SJSA1 (cell line): ENCODE results near the gene PPP1R14D. TPM values are rescaled to one million over a fixed set of nuclear protein-coding genes. Genes with fewer than 3 reads are reported as not detected.
A peak's percentile ranks its signal among the peaks of the same experiment; 100 is the strongest.

Experiments used
- DNase-seq, 2 experiments: peaks; one replicate each; pipeline ENCODE4 v3.0.0-alpha.2; 2015 to 2020; ENCODE audit warnings: low spot score in 2 of 2, low read depth in 1 of 2
- H3K27ac ChIP-seq: fragments of 250-450 bp; sonication (Bioruptor Pico); 2 replicates; pipeline ENCODE4 v1.5.1; 2020; ENCODE audit warnings: mild to moderate bottlenecking, moderate library complexity
- H3K27me3 ChIP-seq: fragments of 250-450 bp; sonication (Bioruptor Pico); replicated peaks from 2 replicates; pipeline ENCODE4 v1.5.1; 2020; ENCODE audit warnings: mild to moderate bottlenecking, moderate library complexity
- H3K36me3 ChIP-seq: fragments of 250-450 bp; sonication (Bioruptor Pico); 2 replicates; pipeline ENCODE4 v1.5.1; 2020; ENCODE audit warnings: mild to moderate bottlenecking
- H3K4me1 ChIP-seq: fragments of 250-450 bp; sonication (Bioruptor Pico); replicated peaks from 2 replicates; pipeline ENCODE4 v1.6.1; 2021; ENCODE audit warnings: mild to moderate bottlenecking
- H3K4me3 ChIP-seq: fragments of 250-450 bp; sonication (Bioruptor Pico); 2 replicates; pipeline ENCODE4 v1.5.1; 2020; ENCODE audit warnings: mild to moderate bottlenecking
- H3K9me3 ChIP-seq: fragments of 250-450 bp; sonication (Bioruptor Pico); replicated peaks from 2 replicates; pipeline ENCODE4 v1.5.1; 2020; ENCODE audit warnings: mild to moderate bottlenecking
- total RNA-seq: library from RNA; depleted of rRNA; stranded (reverse); fragments of >200 nt; shearing (Covaris generic); gene quantifications from 2 replicates; pipeline ENCODE4 v1.2.3, GENCODE V29; 2014

The PPP1R14D gene
- total RNA-seq, 1 experiment from 2014 or later: not detected

GRCh38 chr15:40775740-40776536, 52.6 kb downstream of the PPP1R14D start:
- H3K4me3 ChIP-seq: no peak overlapping the region
- no peak for DNase-seq
- peaks cover 67% of the 10 kb centered on the region for H3K36me3 ChIP-seq
- no peaks in the 10 kb centered on the region for H3K27me3 ChIP-seq
- H3K27ac ChIP-seq: no peak overlapping the region
- H3K4me1 ChIP-seq: no peaks in the 10 kb centered on the region
- no peaks in the 10 kb centered on the region for H3K9me3 ChIP-seq

- no peak for DNase-seq
- Histone ChIP-seq H3K9me3 (no peaks in the 10 kb centered on the region), H3K4me1 (no peaks in the 10 kb centered on the region; the same call in 1 of the 2 replicates), H3K4me3 (no peak overlapping the region), H3K36me3 (peaks cover 74% of the 10 kb centered on the region), H3K27ac (no peak overlapping the region), H3K27me3 (no peaks in the 10 kb centered on the region)
These were observed 53.5 kb downstream of the PPP1R14D start for GRCh38 chr15:40775007-40775406.

DNA sequence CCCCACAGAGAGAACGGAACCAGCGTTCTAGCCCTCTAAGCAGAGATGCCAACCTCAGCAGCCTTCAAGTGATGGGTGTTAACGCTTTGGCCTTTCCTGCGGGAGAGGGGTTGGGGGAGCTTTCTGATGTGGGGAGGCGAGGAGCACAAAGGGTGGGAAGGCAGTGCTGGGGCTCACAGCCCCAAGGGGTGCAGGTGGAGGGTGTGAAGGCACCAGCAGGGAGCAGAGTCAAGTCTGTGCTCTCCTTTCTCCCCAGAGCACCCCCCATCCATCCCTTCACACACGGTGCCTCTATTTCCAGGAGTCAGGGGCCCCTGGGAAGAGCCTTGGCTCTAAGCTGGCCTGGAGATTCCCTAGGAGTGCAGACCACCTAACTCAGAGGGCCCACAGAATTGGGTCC, 54.6 kb downstream of the PPP1R14D start:
- no peaks in the 10 kb centered on the region for H3K27me3 ChIP-seq
- H3K36me3 ChIP-seq: peaks cover 79% of the 10 kb centered on the region
- H3K4me3 ChIP-seq: no peak overlapping the region
- no peaks in the 10 kb centered on the region for H3K9me3 ChIP-seq
- DNase-seq: no peak
- H3K27ac ChIP-seq: no peak overlapping the region
- peaks cover 11% of the 10 kb centered on the region for H3K4me1 ChIP-seq

- Histone ChIP-seq H3K27ac (no peak overlapping the region), H3K9me3 (no peaks in the 10 kb centered on the region), H3K4me1 (peaks cover 15% of the 10 kb centered on the region), H3K27me3 (no peaks in the 10 kb centered on the region), H3K36me3 (peaks cover 78% of the 10 kb centered on the region), H3K4me3 (no peak overlapping the region)
- DNase-seq: no peak
These were observed 55.0 kb downstream of the PPP1R14D start for GRCh38 chr15:40773496-40773895.

DNA sequence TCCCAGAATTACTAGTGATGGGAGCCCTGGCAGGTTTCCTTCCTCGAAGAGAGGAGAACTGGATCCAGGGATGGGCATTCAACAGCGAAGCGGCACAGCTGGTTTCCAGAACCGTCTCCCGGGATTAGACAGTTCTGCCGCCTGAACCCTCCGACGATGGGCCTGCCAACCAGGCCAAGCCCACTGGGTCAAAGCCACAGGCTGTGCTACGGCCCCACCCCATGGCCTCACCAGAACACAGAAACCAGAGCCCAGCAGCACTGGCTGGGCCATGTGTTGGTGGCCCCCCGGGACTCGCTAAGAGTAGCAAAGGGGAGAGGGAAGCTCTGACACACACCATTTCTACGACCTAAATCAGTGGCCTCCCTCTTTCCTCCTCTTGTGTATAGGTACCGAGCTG, 56.5 kb downstream of the PPP1R14D start:
- Histone ChIP-seq H3K9me3 (no peaks in the 10 kb centered on the region), H3K4me3 (no peak overlapping the region), H3K4me1 (peaks cover 28% of the 10 kb centered on the region), H3K27me3 (no peaks in the 10 kb centered on the region), H3K27ac (no peak overlapping the region), H3K36me3 (peaks cover 80% of the 10 kb centered on the region)
- no peak for DNase-seq

DNA sequence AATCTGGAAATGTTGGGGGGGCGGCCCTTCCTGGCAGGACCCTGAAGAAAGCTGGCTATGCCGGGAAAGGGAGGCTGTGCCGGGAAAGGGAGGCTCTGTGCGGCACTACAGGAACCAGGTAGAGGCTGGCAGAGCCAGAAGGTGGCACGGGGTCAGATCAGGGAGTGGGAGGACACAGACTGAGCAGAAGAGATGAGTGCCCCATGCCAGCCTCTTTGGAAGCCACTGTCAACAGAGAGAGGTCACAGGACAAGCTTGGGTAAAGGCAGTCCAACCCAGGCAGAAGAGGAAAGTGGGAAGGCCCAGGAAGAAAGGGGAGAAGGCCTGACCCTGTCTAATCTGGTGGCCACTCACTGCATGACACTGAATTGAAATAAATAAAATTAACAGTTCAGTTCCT, 57.3 kb downstream of the PPP1R14D start:
- H3K36me3 ChIP-seq: peaks cover 75% of the 10 kb centered on the region
- H3K9me3 ChIP-seq: no peaks in the 10 kb centered on the region
- H3K27me3 ChIP-seq: no peaks in the 10 kb centered on the region
- DNase-seq: no peak
- peaks cover 35% of the 10 kb centered on the region for H3K4me1 ChIP-seq
- no peak overlapping the region for H3K27ac ChIP-seq
- H3K4me3 ChIP-seq: no peak overlapping the region

GRCh38 chr15:40770147-40770721, 58.3 kb downstream of the PPP1R14D start:
- Histone ChIP-seq H3K4me3 (no peak overlapping the region), H3K27ac (no peak overlapping the region), H3K4me1 (peaks cover 45% of the 10 kb centered on the region), H3K9me3 (no peaks in the 10 kb centered on the region), H3K36me3 (peaks cover 65% of the 10 kb centered on the region), H3K27me3 (no peaks in the 10 kb centered on the region)
- no peak for DNase-seq

DNA sequence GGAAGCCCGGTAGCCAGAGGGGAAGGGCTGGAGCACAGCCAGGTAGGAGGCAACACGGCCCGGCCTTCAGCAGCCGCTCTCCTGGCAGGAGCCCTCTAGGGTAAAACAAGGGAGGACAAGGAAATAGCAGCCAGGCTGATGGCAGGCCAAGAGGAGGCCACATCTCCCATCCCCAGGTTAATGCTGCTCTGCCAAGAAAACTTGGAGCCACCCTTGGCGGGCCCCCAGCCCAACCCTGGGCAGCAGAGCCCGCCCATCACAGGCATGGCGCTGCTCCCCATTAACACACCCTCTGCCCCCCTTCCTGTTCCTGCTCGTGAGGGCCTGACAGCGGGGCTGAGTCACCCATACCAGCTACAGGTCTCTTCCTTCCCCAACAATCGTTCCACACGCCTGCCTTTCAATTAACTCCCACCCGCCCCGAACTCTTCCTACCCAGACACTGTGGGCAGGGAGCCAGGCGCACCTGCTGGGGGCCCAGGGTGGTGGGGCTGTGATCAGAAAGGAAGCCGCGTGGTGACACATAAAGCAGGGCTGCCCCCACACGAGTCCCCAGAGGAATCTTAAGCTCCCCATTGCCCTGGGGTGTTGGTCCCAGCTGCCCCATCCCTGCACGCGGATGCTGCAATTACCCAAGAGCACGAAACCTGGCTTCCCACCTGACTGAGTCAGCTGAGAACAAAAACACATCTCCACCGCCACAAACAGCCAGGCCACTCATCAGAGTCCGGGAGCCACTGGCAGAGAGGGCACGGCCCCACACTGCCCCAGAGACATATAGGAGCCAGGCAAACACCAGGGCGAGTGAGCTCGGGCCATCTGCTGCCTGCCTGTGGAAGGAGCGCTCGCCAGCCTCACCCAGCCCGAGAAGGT, 59.0 kb downstream of the PPP1R14D start, which contains the start of gene C15orf62:
Gene C15orf62, plus strand, starts transcription at position 707 of the 873 bp plus-strand sequence. CDS start 516 bp downstream, outside the sequence.
- Histone ChIP-seq H3K9me3 (no peaks in the 10 kb centered on the region), H3K4me3 (no peak within 1 kb of the TSS), H3K36me3 (peaks cover 58% of the 10 kb centered on the region), H3K27ac (no peak within 1 kb of the TSS), H3K27me3 (no peaks in the 10 kb centered on the region), H3K4me1 (peaks cover 53% of the 10 kb centered on the region)
- no peak for DNase-seq

GRCh38 chr15:40768521-40769273, 59.8 kb downstream of the PPP1R14D start:
- Histone ChIP-seq H3K4me3 (no peak overlapping the region), H3K27me3 (no peaks in the 10 kb centered on the region), H3K36me3 (peaks cover 50% of the 10 kb centered on the region), H3K4me1 (peaks cover 61% of the 10 kb centered on the region), H3K9me3 (no peaks in the 10 kb centered on the region), H3K27ac (no peak overlapping the region)
- DNase-seq: peak; percentile 41 to 67

GRCh38 chr15:40767838-40768500, 60.5 kb downstream of the PPP1R14D start:
- no peaks in the 10 kb centered on the region for H3K9me3 ChIP-seq
- peaks cover 49% of the 10 kb centered on the region for H3K36me3 ChIP-seq
- H3K4me1 ChIP-seq: peaks cover 68% of the 10 kb centered on the region

DNA sequence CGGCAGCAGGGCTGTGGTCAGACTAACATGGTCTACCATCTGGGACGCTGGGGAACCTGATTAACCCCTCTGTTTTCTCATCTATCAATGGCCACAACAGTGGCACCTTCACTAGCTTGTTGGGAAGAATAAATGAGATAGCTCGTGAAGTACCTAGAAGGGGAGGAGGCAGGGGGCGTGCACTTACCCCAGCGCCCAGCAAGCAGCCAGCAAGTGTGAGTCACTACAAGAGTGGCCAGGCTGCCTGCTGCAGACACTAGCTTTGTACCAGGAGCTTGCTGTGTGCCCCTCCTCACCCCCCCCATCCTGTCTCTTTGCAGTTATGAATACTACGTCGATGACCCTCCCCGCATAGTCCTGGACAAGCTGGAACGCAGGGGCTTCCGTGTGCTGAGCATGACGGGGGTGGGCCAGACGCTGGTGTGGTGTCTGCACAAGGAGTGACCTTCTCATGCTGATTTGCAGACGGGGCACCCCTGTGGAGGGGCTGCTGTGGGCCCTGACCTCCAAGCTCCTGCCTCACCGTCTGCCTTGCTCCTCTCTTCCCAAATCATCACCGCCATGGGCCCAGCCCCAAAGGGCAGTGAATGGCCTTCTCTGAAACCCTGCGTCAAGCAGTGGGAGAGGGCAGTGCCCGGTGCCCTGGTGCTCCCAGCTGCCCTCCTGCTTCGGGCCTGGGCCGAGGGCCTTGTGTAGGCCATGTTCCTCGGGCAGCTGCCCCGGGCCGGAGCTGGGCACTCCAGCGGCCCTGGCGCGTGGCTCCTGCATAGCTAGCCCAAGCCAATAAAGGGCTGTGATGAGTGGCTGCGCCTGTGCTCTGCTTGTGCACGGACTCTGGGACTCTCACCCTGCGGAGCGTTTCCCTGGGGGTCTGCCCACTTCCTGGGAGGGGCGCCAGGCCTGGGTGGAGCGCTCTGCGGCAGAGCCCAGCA, 61.3 kb downstream of the PPP1R14D start:
- no peaks in the 10 kb centered on the region for H3K9me3 ChIP-seq
- no peak for DNase-seq
- peaks cover 45% of the 10 kb centered on the region for H3K36me3 ChIP-seq
- peaks cover 74% of the 10 kb centered on the region for H3K4me1 ChIP-seq
- no peaks in the 10 kb centered on the region for H3K27me3 ChIP-seq
- H3K4me3 ChIP-seq: no peak overlapping the region
- H3K27ac ChIP-seq: no peak overlapping the region

More at GRCh38 chr15:40767838-40768500, 60.5 kb downstream of the PPP1R14D start:
- no peaks in the 10 kb centered on the region for H3K27me3 ChIP-seq
- no peak for DNase-seq
- H3K27ac ChIP-seq: no peak overlapping the region
- H3K4me3 ChIP-seq: no peak overlapping the region

GRCh38 chr15:40766194-40766815, 62.2 kb downstream of the PPP1R14D start:
- H3K27ac ChIP-seq: no peak overlapping the region

More at GRCh38 chr15:40766194-40766815, 62.2 kb downstream of the PPP1R14D start:
- H3K4me3 ChIP-seq: no peak overlapping the region
- H3K9me3 ChIP-seq: no peaks in the 10 kb centered on the region
- H3K4me1 ChIP-seq: peaks cover 74% of the 10 kb centered on the region
- H3K27me3 ChIP-seq: no peaks in the 10 kb centered on the region
- DNase-seq: no peak
- H3K36me3 ChIP-seq: peaks cover 36% of the 10 kb centered on the region
